ENCODE data around the gene MB21D2.
"Not testable (repeated sequence)": the region's sequence is repeated elsewhere in the genome, so short reads cannot be mapped to it uniquely, and the experiment has no call there.

The MB21D2 gene

GRCh38 chr3:192794216-192794615 lies 123.4 kb downstream of the MB21D2 start:
- DNase-seq: no peak

- DNase-seq: not testable (repeated sequence)
Observed at GRCh38 chr3:192788816-192789515, 128.7 kb downstream of the MB21D2 start.

GRCh38 chr3:192778508-192778907 lies 139.1 kb downstream of the MB21D2 start:
- no peak for DNase-seq

DNA sequence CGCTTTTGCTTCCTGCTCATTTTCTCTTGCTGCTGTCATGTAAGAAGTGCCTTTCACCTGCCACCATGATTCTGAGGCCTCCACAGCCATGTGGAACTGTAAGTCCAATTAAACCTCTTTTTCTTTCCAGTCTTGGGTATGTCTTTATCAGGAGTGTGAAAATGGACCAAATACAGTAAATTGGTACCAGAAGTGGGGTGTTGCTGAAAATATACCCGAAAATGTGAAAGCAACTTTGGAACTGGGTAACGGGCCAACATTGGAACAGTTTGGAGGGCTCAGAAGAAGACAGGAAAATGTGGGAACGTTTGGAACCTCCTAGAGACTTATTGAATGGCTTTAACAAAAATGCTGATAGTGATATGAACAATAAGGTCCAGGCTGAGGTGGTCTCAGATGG lies 143.3 kb downstream of the MB21D2 start:
- not testable (repeated sequence) for DNase-seq

- peak; percentile 35 for DNase-seq
Observed at GRCh38 chr3:192772240-192772894, 145.3 kb downstream of the MB21D2 start.

DNA sequence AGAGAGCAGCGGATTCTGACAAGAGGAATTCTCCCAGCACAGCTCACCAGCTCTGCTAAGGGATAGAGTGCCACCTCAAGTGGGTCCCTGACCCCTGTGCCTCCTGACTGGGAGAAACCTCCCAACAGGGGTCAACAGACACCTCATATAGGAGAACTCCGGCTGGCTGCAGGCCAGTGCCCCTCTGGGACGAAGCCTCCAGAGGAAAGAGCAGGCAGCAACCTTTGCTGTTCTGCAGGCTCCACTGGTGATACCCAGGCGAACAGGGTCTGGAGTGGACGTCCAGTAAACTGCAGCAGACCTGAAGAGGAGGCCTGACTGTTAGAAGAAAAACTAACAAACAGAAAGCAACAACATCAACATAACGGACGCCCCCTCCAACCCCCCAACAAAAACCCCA lies 159.0 kb downstream of the MB21D2 start:
- DNase-seq: no peak

- no peak for DNase-seq
Observed at GRCh38 chr3:192751148-192751547, 166.5 kb downstream of the MB21D2 start.

DNA sequence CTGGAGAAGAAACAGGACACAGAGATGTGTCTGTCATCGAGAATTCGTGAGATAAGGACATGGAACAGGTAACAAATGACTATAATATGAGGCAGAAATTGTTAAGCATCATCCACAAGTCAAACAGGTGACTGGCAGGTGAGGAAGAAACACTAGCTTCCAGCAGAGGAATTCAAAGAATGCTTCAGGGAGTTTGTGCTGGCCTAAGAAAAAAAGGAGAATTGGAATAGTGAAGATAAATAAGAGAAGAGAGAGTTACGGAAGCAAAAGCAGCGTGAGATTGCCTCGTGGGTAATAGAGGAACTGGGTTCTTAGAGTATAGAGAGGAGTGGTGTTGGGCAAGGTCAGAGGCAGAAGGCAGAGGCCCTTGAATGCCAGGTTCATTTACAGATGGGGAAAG lies 167.5 kb downstream of the MB21D2 start:
- no peak for DNase-seq

DNA sequence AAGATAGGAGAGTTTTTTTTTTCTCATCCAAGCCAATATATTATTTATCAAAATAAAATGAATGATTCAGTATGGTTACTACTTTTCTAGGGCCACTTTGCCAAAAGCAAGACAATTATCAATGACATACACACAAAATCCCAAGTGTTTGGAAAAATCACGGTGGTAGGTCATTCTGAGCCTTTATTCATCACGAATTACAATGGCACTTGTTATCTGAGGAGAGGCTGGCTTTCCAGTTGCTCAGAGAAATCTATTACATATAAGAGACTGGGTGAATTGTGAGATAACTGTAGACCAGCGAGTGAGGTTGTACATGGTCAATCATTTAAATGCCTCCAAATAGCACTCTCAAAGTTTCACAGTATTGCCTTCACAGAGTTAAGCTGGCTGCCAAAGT lies 169.9 kb downstream of the MB21D2 start:
- DNase-seq: no peak

DNA sequence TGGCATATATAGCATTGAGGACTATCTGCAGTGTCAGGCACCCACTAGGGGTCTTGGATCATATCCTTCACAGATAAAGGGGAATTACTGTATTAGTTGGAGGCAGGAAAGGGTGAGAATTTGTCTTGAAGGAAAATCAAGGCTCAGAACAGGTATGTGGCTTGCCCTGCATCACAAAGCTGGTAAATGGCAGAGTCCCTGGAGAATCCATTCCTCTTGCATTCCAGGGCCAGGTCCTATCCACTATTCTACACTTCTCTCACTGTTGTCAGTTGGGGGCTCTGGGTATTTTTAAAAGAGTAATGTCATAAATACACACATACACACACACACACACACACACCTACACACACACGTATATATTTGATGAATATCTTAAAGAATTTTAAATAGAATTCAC lies 170.5 kb downstream of the MB21D2 start:
- no peak for DNase-seq
